Neural progenitor cell (in vitro differentiated cells): ENCODE measurements around the gene TICAM2. TPM values are rescaled to one million over a fixed set of nuclear protein-coding genes. Genes with fewer than 3 reads are reported as not detected.

Source experiments
- DNase-seq: peaks from one replicate; pipeline ENCODE4 v3.0.0-alpha.2; 2016; ENCODE audit warnings: low spot score
- H2AFZ ChIP-seq: fragments of 200-600 bp; sonication (generic); replicated peaks from 2 replicates; pipeline ENCODE4 v1.6.1; 2016; ENCODE audit warnings: antibody characterized with exemption
- H3F3A ChIP-seq: fragments of 200-600 bp; sonication (generic); 2 replicates; pipeline ENCODE4 v1.6.1; 2016; ENCODE audit warnings: antibody characterized with exemption, low read depth
- H3K27ac ChIP-seq: fragments of 200-600 bp; sonication (generic); 2 replicates; pipeline ENCODE4 v1.5.1; 2016; ENCODE audit warnings: mild to moderate bottlenecking
- H3K27me3 ChIP-seq: fragments of 200-600 bp; sonication (generic); 2 replicates; pipeline ENCODE4 v1.6.1; 2016; ENCODE audit warnings: mild to moderate bottlenecking, moderate library complexity
- H3K36me3 ChIP-seq: fragments of 200-600 bp; sonication (generic); 2 replicates; pipeline ENCODE4 v1.5.1; 2016
- H3K4me1 ChIP-seq: fragments of 200-600 bp; sonication (generic); 2 replicates; pipeline ENCODE4 v1.6.1; 2016; ENCODE audit warnings: mixed run types
- H3K4me2 ChIP-seq: fragments of 200-600 bp; sonication (generic); 2 replicates; pipeline ENCODE4 v1.6.1; 2016
- H3K4me3 ChIP-seq: fragments of 200-600 bp; sonication (generic); 2 replicates; pipeline ENCODE4 v1.5.1; 2016
- H3K79me2 ChIP-seq: fragments of 200-600 bp; sonication (generic); 2 replicates; pipeline ENCODE4 v1.6.1; 2016; ENCODE audit warnings: low read depth
- H3K9ac ChIP-seq: fragments of 200-600 bp; sonication (generic); 2 replicates; pipeline ENCODE4 v1.6.1; 2016
- H3K9me3 ChIP-seq: fragments of 200-600 bp; sonication (generic); 2 replicates; pipeline ENCODE4 v1.5.1; 2016; ENCODE audit warnings: low read depth
- H4K20me1 ChIP-seq: fragments of 200-600 bp; sonication (generic); 2 replicates; pipeline ENCODE4 v1.6.1; 2016; ENCODE audit warnings: low read depth
- H3K27ac Mint-ChIP-seq: 3 replicates; pipeline ENCODE4 v1.8.0; 2021; ENCODE audit warnings: mixed read lengths
- H3K27me3 Mint-ChIP-seq: 2 replicates; pipeline ENCODE4 v1.8.0; 2022; ENCODE audit warnings: low read depth, mild to moderate bottlenecking, inconsistent platforms, moderate library complexity, mixed read lengths; ENCODE audit not compliant: insufficient read depth
- H3K36me3 Mint-ChIP-seq: 3 replicates; pipeline ENCODE4 v1.8.0; 2021; ENCODE audit warnings: mixed read lengths
- H3K4me1 Mint-ChIP-seq: 3 replicates; pipeline ENCODE4 v1.8.0; 2021; ENCODE audit warnings: mixed read lengths
- H3K4me3 Mint-ChIP-seq: 3 replicates; pipeline ENCODE4 v1.8.0; 2021; ENCODE audit warnings: mild to moderate bottlenecking, moderate library complexity, mixed read lengths
- H3K9me3 Mint-ChIP-seq: 3 replicates; pipeline ENCODE4 v1.8.0; 2020; ENCODE audit warnings: mixed read lengths
- EZH2 ChIP-seq: fragments of 200-600 bp; sonication (generic); IDR thresholded peaks from 2 replicates; pipeline ENCODE4 v1.6.1; 2017; ENCODE audit warnings: antibody characterized with exemption, mild to moderate bottlenecking, moderate library complexity
- EZH2phosphoT487 ChIP-seq: fragments of 200-600 bp; sonication (generic); IDR thresholded peaks from 2 replicates; pipeline ENCODE4 v1.6.1; 2017; ENCODE audit warnings: antibody characterized with exemption
- total RNA-seq: library from RNA; depleted of rRNA; stranded (reverse); fragments of >200 nt; gene quantifications from 2 replicates; pipeline ENCODE4 v1.2.3, GENCODE V29; 2015; ENCODE audit warnings: low replicate concordance
- TF ChIP-seq, protein P1 (sequence below): fragments of 200-600 bp; sonication (generic); IDR thresholded peaks from 2 replicates; pipeline ENCODE4 v1.5.1; 2017; ENCODE audit warnings: antibody characterized with exemption, mild to moderate bottlenecking

The TICAM2 gene
- total RNA-seq, 1 donor from 2014 or later: not detected

DNA sequence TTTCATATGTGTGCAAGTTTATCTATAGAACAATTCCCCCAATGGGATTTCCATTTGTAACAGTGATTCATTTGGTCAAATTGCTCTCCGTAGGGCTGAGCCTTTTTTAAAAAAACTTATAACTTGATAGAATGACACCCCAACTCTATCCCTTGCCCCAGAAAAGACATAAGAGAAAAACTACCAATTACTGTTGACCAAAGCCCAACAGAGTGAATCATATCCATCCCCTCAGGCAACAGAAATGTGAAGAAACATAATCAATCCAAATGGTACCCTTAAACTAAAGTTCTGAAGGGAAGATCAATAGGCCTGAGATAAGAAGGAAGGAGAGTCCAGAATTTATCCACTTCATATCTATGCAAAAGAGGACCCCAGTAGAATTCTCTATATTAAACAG is 17.8 kb downstream of the TICAM2 start:
- no peaks in the 10 kb centered on the region for H3K4me1 Mint-ChIP-seq
- Histone ChIP-seq H4K20me1 (no peaks in the 10 kb centered on the region), H3F3A (no peaks in the 10 kb centered on the region), H3K4me2 (no peak overlapping the region), H3K79me2 (no peaks in the 10 kb centered on the region), H2AFZ (no peak overlapping the region), H3K9ac (no peak overlapping the region), H3K9me3 (no peaks in the 10 kb centered on the region), H3K27ac (no peak overlapping the region), H3K4me3 (no peak overlapping the region), H3K27me3 (no peaks in the 10 kb centered on the region), H3K36me3 (no peaks in the 10 kb centered on the region), H3K4me1 (no peaks in the 10 kb centered on the region)
- no peak overlapping the region for H3K4me3 Mint-ChIP-seq
- H3K27ac Mint-ChIP-seq: no peak overlapping the region
- no peak for TF ChIP-seq EZH2
- TF ChIP-seq, protein P1, sequence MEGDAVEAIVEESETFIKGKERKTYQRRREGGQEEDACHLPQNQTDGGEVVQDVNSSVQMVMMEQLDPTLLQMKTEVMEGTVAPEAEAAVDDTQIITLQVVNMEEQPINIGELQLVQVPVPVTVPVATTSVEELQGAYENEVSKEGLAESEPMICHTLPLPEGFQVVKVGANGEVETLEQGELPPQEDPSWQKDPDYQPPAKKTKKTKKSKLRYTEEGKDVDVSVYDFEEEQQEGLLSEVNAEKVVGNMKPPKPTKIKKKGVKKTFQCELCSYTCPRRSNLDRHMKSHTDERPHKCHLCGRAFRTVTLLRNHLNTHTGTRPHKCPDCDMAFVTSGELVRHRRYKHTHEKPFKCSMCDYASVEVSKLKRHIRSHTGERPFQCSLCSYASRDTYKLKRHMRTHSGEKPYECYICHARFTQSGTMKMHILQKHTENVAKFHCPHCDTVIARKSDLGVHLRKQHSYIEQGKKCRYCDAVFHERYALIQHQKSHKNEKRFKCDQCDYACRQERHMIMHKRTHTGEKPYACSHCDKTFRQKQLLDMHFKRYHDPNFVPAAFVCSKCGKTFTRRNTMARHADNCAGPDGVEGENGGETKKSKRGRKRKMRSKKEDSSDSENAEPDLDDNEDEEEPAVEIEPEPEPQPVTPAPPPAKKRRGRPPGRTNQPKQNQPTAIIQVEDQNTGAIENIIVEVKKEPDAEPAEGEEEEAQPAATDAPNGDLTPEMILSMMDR: no peak
- no peak for TF ChIP-seq EZH2phosphoT487
- no peaks in the 10 kb centered on the region for H3K9me3 Mint-ChIP-seq
- no peak for DNase-seq
- H3K27me3 Mint-ChIP-seq: no peaks in the 10 kb centered on the region
- H3K36me3 Mint-ChIP-seq: no peaks in the 10 kb centered on the region

DNA sequence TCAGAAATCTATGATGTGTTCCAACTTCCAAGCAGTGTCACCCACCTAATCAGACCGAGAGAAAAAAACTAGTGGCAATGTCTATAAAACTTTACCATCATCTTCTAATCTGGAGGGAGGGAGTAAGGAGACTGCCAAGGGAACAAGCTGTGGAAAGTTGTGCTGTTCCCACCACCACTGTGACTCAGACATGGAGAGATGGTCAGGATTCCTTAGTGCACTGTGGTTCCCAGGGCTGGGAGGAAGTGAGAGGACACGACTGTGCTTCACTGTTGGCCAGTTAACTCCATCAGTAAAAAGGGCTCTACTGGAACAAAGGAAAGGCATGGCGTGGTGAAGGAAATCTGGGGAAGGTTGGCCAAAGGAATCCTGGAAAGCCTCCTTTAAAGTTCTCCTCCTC is 18.8 kb downstream of the TICAM2 start:
- Mint-ChIP-seq H3K27ac (no peak overlapping the region), H3K4me1 (no peaks in the 10 kb centered on the region), H3K9me3 (no peaks in the 10 kb centered on the region), H3K27me3 (no peaks in the 10 kb centered on the region), H3K36me3 (no peaks in the 10 kb centered on the region), H3K4me3 (no peak overlapping the region)
- Histone ChIP-seq H3K9ac (no peak overlapping the region), H3K4me3 (no peak overlapping the region), H3K79me2 (no peaks in the 10 kb centered on the region), H3K4me2 (no peak overlapping the region), H3K4me1 (no peaks in the 10 kb centered on the region), H2AFZ (no peak overlapping the region), H3K36me3 (no peaks in the 10 kb centered on the region), H4K20me1 (no peaks in the 10 kb centered on the region), H3K9me3 (no peaks in the 10 kb centered on the region), H3K27ac (no peak overlapping the region), H3F3A (no peaks in the 10 kb centered on the region), H3K27me3 (no peaks in the 10 kb centered on the region)
- TF ChIP-seq, protein P1: no peak
- TF ChIP-seq EZH2: no peak
- no peak for TF ChIP-seq EZH2phosphoT487
- DNase-seq: peak; percentile 5

DNA sequence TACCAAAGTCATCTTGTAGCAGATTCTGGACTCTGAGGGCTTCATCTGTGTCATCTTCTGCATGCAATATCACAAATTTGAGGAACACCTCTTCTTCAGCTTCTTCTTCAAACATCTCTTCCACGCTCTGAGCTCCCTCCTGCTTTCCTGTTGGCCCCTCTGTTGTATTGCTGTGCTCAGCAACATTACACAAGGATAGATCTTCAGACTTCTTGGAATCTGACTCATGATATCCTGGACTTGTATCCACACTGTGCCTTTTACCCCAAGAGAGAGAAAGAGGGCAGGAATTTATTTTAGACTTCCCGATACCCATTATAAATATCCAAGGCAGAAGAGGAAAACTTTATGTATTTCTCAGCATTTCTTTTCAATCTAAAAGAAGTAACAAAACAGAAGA is 21.3 kb downstream of the TICAM2 start:
- H3K9me3 ChIP-seq: no peaks in the 10 kb centered on the region

More for the DNA sequence above, 21.3 kb downstream of the TICAM2 start:
- Mint-ChIP-seq H3K27me3 (peaks cover 2% of the 10 kb centered on the region), H3K27ac (no peak overlapping the region), H3K4me3 (no peak overlapping the region), H3K36me3 (no peaks in the 10 kb centered on the region), H3K9me3 (peaks cover 4% of the 10 kb centered on the region), H3K4me1 (no peaks in the 10 kb centered on the region)
- Histone ChIP-seq H2AFZ (no peak overlapping the region), H3K9ac (no peak overlapping the region), H3K27ac (no peak overlapping the region), H3K4me1 (no peaks in the 10 kb centered on the region), H3K79me2 (no peaks in the 10 kb centered on the region), H3K4me2 (no peak overlapping the region), H3K4me3 (no peak overlapping the region), H3K27me3 (no peaks in the 10 kb centered on the region), H3F3A (no peaks in the 10 kb centered on the region), H4K20me1 (no peaks in the 10 kb centered on the region), H3K36me3 (no peaks in the 10 kb centered on the region)
- TF ChIP-seq, protein P1: no peak
- TF ChIP-seq EZH2 (no peak), EZH2phosphoT487 (no peak)
- DNase-seq: no peak
